Measurements from ENCODE around the gene TMBIM4. TPM values are rescaled to one million over a fixed set of nuclear protein-coding genes. Genes with fewer than 3 reads are reported as not detected.
"Not testable (repeated sequence)": the region's sequence is repeated elsewhere in the genome, so short reads cannot be mapped to it uniquely, and the experiment has no call there.

Gene TMBIM4
- polyA plus RNA-seq, 2 of the 4 experiments (the other 2 are of a cell fraction), result 55.9 to 87.4 TPM

DNA sequence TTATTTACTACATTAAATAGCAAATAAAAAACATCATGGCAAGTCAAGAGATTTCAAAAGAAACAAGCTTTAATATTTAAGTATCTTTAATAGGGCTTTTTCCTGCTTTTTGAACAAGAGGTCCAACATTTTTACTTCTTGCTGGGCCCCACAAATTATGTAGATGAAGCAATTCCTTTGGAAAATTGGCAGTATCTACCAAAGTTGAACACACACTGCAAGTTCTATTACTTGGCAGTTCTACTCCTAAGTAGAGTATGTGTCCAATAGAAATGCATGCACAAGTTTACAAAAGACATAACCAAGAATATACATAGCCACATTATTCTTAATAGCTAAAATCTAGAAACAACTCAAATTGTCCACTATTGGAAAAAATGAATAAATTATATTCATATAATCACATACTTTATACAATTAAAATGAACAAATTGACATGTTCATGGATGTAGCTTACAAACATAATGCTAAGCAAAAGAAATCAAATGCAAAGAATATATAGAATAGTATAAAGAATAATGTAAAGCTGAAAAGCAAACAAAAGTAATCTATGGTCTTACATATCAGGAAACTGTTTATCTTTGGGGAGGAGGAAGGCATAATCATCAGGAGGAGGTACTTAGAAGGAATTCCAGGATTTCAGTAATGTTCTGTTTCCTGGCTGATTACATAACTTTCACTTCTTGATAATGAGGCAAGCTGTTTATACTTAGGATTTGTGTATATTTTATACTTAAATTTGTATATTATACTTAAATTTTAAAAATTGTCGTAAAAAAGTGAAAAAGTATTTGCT is 6.5 kb upstream of the TMBIM4 start:
- Histone ChIP-seq H3K4me1 (no peaks in the 10 kb centered on the region), H3K27ac (no peak overlapping the region), H3K9me3 (no peaks in the 10 kb centered on the region), H3K4me2 (no peak overlapping the region), H3K4me3 (no peak overlapping the region)
- ChIA-PET CTCF (interaction anchor here (0.6 to 1.9 kb wide), 2 partner anchors 21 to 1395 kb away, joined by 3 to 6 read pairs; no protein-coding TSS in a partner anchor), POLR2A (no interaction called here)
- no peak for TF ChIP-seq CEBPB (IDR thresholded peaks at IDR 0.05)
- no peak for TF ChIP-seq BHLHE40 (IDR thresholded peaks at IDR 0.05; ENCODE audit: low read depth, low read length)
- no peak for TF ChIP-seq ESRRA (IDR thresholded peaks at IDR 0.05; ENCODE audit: borderline replicate concordance, low read length)
- TF ChIP-seq FOSB (CRISPR knock-in tag; IDR thresholded peaks at IDR 0.05), result no peak
- no peak for TF ChIP-seq GATA3 (IDR thresholded peaks at IDR 0.05; ENCODE audit: borderline replicate concordance)
- no peak for TF ChIP-seq NFE2L2 (conservative IDR thresholded peaks at IDR 0.05; ENCODE audit: low read length)
- ATAC-seq, result no peak
- FAIRE-seq, result no peak
- no peak for DNase-seq (ENCODE audit: low read depth in 1 of 2, low spot score in 1 of 2)
- WGBS (ENCODE audit: missing lambda C conversion rate), result 14% methylated on average over 1 of the region's 1 CpG

DNA sequence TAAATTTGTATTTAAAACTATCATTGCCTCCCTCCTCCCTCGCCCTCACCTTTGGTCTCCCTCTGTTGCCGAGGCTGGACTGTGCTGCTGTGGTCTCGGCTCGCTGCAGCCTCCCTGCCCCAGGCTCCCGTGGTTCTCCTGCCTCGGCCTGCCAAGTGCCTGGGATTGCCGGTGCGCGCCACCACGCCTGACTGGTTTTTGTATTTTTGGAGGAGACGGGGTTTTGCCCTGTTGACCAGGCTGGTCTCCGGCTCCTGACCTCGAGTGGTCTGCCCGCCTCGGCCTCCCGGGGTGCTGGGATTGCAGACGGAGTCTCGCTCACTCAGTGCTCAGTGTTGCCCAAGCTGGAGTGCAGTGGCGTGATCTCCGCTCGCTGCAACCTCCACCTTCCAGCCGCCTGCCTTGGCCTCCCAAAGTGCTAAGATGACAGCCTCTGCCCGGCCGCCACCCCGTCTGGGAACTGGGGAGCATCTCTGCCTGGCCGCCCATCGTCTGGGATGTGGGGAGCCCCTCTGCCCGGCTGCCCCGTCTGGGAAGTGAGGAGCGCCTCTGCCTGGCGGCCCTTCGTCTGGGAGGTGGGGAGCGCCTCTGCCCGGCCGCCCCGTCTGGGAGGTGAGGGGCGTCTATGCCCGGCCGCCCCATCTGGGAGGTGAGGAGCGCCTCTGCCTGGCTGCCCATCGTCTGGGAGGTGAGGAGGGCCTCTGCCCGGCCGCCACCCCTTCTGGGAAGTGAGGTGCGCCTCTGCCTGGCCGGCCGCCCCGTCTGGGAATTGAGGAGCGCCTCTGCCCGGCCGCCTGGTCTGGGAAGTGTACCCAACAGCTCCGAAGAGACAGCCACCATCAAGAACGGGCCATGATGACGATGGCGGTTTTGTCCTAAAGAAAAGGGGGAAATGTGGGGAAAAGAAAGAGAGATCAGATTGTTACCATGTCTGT is 4.9 kb upstream of the TMBIM4 start:
- DNase-seq (ENCODE audit: low read depth in 1 of 2, low spot score in 1 of 2); H3K4me1 ChIP-seq; H3K4me2 ChIP-seq; H3K9me3 ChIP-seq; FAIRE-seq; ATAC-seq; H3K4me3 ChIP-seq; CTCF ChIA-PET; H3K27ac ChIP-seq; POLR2A ChIA-PET: not testable (repeated sequence)
- WGBS (ENCODE audit: missing lambda C conversion rate), result 80% methylated on average over 42 of the region's 54 CpGs

DNA sequence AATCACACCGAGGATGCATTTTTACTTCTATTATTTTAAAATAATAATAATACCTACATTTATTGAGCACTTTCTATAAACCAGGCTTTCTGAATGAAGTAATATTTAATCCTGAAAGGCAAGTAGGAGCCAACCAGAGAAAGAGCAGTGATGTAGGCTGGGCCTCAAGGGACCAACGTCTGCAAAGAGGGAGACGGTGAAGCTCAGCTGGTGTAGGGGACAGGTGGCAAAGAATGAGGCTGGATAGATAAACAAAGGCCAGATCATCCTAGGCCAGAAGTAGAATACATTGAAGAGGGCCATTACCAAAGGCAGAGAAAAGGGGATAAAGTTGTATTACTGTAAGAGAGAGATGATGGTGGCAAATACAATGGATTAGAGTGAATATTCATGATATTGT is 810 bp upstream of the TMBIM4 start:
- Histone ChIP-seq H3K4me3 (peak overlapping the region; percentile 56; the same call in 2 of the 3 replicates), H3K27ac (peak overlapping the region; percentile 94 to 99; a peak in 5 of 6 replicates), H3K4me2 (peak overlapping the region; percentile 95), H3K9me3 (peaks cover 5% of the 10 kb centered on the region; the same call in 2 of the 3 replicates), H3K4me1 (peaks cover 6% of the 10 kb centered on the region)
- no peak for TF ChIP-seq CBX8 (IDR thresholded peaks at IDR 0.05)
- TF ChIP-seq RARB (CRISPR knock-in tag; IDR thresholded peaks at IDR 0.05), result no peak
- TF ChIP-seq MAFK (IDR thresholded peaks at IDR 0.05; ENCODE audit: partially characterized antibody), result no peak
- TF ChIP-seq POLR2A (IDR thresholded peaks at IDR 0.05; ENCODE audit: low read length), result no peak
- TF ChIP-seq RFX5 (IDR thresholded peaks at IDR 0.05), result no peak
- TF ChIP-seq MYC (IDR thresholded peaks at IDR 0.05; ENCODE audit: borderline replicate concordance, low read length), result no peak
- TF ChIP-seq NFE2L2 (conservative IDR thresholded peaks at IDR 0.05; ENCODE audit: low read length), result no peak
- TF ChIP-seq MAZ (IDR thresholded peaks at IDR 0.05; ENCODE audit: borderline replicate concordance, low read depth, low read length), result no peak
- TF ChIP-seq NR3C1 (IDR thresholded peaks at IDR 0.05), result no peak
- TF ChIP-seq HOXB5 (CRISPR knock-in tag; IDR thresholded peaks at IDR 0.05), result no peak
- TF ChIP-seq CHD2 (IDR thresholded peaks at IDR 0.05; ENCODE audit: low read length, partially characterized antibody), result no peak
- TF ChIP-seq EHF (CRISPR knock-in tag; IDR thresholded peaks at IDR 0.05), result no peak
- TF ChIP-seq FOXS1 (CRISPR knock-in tag; IDR thresholded peaks at IDR 0.05), result no peak
- no peak for TF ChIP-seq POLR2AphosphoS2 (conservative IDR thresholded peaks at IDR 0.05; ENCODE audit: low read length)
- POLR2A ChIA-PET, result no interaction called here
- WGBS (ENCODE audit: missing lambda C conversion rate), result 79% methylated on average over 3 of the region's 3 CpGs
- CTCF ChIA-PET, result no interaction called here
- no peak for DNase-seq (ENCODE audit: low read depth in 1 of 2, low spot score in 1 of 2)
- ATAC-seq, result no peak
- FAIRE-seq, result no peak

DNA sequence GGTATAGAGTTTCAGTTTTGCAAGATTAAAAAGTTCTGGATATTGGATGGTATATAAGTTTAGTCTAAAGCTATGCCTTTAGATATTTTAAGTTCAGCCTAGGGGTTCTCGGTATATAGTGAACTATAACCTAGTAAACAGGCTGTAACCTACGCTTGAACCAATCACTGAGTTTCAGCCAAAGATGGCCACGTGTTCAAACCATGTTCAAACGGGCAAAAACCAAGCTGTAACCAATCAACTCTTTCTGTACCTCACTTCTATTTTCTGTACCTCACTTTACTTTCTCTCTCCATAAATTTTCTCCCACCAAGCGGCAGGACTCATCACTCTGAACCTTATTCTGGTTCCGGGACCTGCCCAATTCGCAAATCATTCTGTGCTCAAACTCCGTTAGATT is 1.4 kb downstream of the TMBIM4 start:
- ATAC-seq (no peak), DNase-seq (ENCODE audit: low read depth in 1 of 2, low spot score in 1 of 2) (no peak), FAIRE-seq (no peak)
- Histone ChIP-seq H3K27ac (peak overlapping the region; percentile 94 to 99), H3K4me2 (peak overlapping the region; percentile 95), H3K4me1 (peaks cover 6% of the 10 kb centered on the region), H3K4me3 (peak overlapping the region; percentile 56), H3K9me3 (peaks cover 12% of the 10 kb centered on the region)
- 84% methylated on average over 8 of the region's 8 CpGs for WGBS (ENCODE audit: missing lambda C conversion rate)
- ChIA-PET POLR2A (interaction anchor here (0.6 to 2.1 kb wide), 12 partner anchors 10 to 1101 kb away, joined by 3 to 30 read pairs (median 8); partner anchors contain the start of genes CAND1, HELB and LLPH), CTCF (interaction anchor here (0.7 to 2.2 kb wide), 10 partner anchors 9 to 525 kb away, joined by 3 to 16 read pairs (median 6); partner anchors contain the start of gene LLPH)
- TF ChIP-seq, protein P1, sequence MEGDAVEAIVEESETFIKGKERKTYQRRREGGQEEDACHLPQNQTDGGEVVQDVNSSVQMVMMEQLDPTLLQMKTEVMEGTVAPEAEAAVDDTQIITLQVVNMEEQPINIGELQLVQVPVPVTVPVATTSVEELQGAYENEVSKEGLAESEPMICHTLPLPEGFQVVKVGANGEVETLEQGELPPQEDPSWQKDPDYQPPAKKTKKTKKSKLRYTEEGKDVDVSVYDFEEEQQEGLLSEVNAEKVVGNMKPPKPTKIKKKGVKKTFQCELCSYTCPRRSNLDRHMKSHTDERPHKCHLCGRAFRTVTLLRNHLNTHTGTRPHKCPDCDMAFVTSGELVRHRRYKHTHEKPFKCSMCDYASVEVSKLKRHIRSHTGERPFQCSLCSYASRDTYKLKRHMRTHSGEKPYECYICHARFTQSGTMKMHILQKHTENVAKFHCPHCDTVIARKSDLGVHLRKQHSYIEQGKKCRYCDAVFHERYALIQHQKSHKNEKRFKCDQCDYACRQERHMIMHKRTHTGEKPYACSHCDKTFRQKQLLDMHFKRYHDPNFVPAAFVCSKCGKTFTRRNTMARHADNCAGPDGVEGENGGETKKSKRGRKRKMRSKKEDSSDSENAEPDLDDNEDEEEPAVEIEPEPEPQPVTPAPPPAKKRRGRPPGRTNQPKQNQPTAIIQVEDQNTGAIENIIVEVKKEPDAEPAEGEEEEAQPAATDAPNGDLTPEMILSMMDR (IDR thresholded peaks at IDR 0.05), result no peak
- no peak for TF ChIP-seq TP53 (CRISPR knock-in tag; IDR thresholded peaks at IDR 0.05)

Measured in A549 (cell line).